HepG2 (cell line): ENCODE data around the gene RPL37A. TPM values are rescaled to one million over a fixed set of nuclear protein-coding genes. Genes with fewer than 3 reads are reported as not detected.

Experiments
- BCL6 ChIP-seq: IDR thresholded peaks from 2 replicates; pipeline ENCODE4 v1.6.1; 2016; ENCODE audit warnings: missing genetic modification reagents, missing compliant biosample characterization
- CEBPG ChIP-seq: IDR thresholded peaks from 2 replicates; pipeline ENCODE4 v1.6.1; 2016
- GATA4 ChIP-seq: sonication (generic); IDR thresholded peaks from 2 replicates; pipeline ENCODE4 v1.6.1; 2016; ENCODE audit warnings: antibody characterized with exemption, low read depth, borderline replicate concordance
- HNF4A ChIP-seq: sonication (generic); formaldehyde crosslinking; IDR thresholded peaks from 2 replicates; pipeline ENCODE4 v1.4.0; 2020; ENCODE audit warnings: missing genetic modification reagents
- KLF16 ChIP-seq, 2 experiments: sonication (generic) in 1 of 2; formaldehyde crosslinking in 1 of 2; IDR thresholded peaks; 2 replicates each; pipeline versions ENCODE4 v1.6.1 to v1.8.0; 2016 to 2023; ENCODE audit warnings: missing genetic modification reagents in 2 of 2, missing compliant biosample characterization in 1 of 2
- MEIS1 ChIP-seq: sonication (generic); formaldehyde crosslinking; IDR thresholded peaks from 2 replicates; pipeline ENCODE4 v1.9.0; 2021; ENCODE audit warnings: mild to moderate bottlenecking, missing genetic modification reagents, moderate library complexity, borderline replicate concordance
- NR2F6 ChIP-seq, 2 experiments: IDR thresholded peaks; 2 replicates each; pipeline ENCODE4 v1.6.1; 2016; ENCODE audit warnings: antibody characterized with exemption in 1 of 2, mild to moderate bottlenecking in 1 of 2
- RXRB ChIP-seq: IDR thresholded peaks from 2 replicates; pipeline ENCODE4 v1.6.1; 2016; ENCODE audit warnings: borderline replicate concordance, missing genetic modification reagents, missing compliant biosample characterization
- ZFP90 ChIP-seq: sonication (generic); formaldehyde crosslinking; IDR thresholded peaks from 2 replicates; pipeline ENCODE4 v1.8.0; 2022; ENCODE audit warnings: missing genetic modification reagents, mild to moderate bottlenecking, inconsistent platforms, borderline replicate concordance
- ZNF20 ChIP-seq: sonication (generic); formaldehyde crosslinking; IDR thresholded peaks from 2 replicates; pipeline ENCODE4 v1.4.0; 2020; ENCODE audit warnings: mild to moderate bottlenecking, moderate library complexity, missing genetic modification reagents
- ZNF556 ChIP-seq: sonication (generic); formaldehyde crosslinking; IDR thresholded peaks from 2 replicates; pipeline ENCODE4 v1.4.0; 2020; ENCODE audit warnings: mild to moderate bottlenecking, missing genetic modification reagents, borderline replicate concordance
- polyA plus RNA-seq, 8 experiments: library from polyadenylated mRNA; depleted of rRNA in 3 of 8; stranded (reverse) in 7 of 8; unstranded in 1 of 8; fragments of >200 nt; fragmentation: Illumina TruSeq in 4 of 8; extraction: Trizol in 4 of 8; gene quantifications; 2 replicates each; pipeline versions ENCODE4 v1.2.1 to v1.2.3, GENCODE V29; 2011 to 2016; ENCODE audit warnings: low read depth in 4 of 8, missing spikeins in 1 of 8, mixed read lengths in 1 of 8; ENCODE audit not compliant: insufficient read depth in 1 of 8
- total RNA-seq, 5 experiments: library from RNA; depleted of rRNA; stranded (reverse); fragments of >200 nt; fragmentation: Illumina TruSeq; extraction: Trizol; gene quantifications; 2 replicates each; pipeline ENCODE4 v1.2.3, GENCODE V29; 2016; ENCODE audit warnings: low read depth in 1 of 5
- TF ChIP-seq, protein P1 (sequence below): sonication (generic); formaldehyde crosslinking; IDR thresholded peaks from 2 replicates; pipeline ENCODE4 v1.4.0; 2020; ENCODE audit warnings: mild to moderate bottlenecking, missing genetic modification reagents, borderline replicate concordance
- TF ChIP-seq, protein P2 (sequence below): sonication (generic); formaldehyde crosslinking; IDR thresholded peaks from 2 replicates; pipeline ENCODE4 v1.5.1; 2020; ENCODE audit warnings: missing genetic modification reagents, mild to moderate bottlenecking, borderline replicate concordance
- TF ChIP-seq, protein P3 (sequence below): sonication (generic); formaldehyde crosslinking; IDR thresholded peaks from 2 replicates; pipeline ENCODE4 v1.4.0; 2020; ENCODE audit warnings: missing genetic modification reagents, mild to moderate bottlenecking, borderline replicate concordance
- TF ChIP-seq, protein P4 (sequence below): IDR thresholded peaks from 2 replicates; pipeline ENCODE4 v1.6.1; 2016; ENCODE audit warnings: mild to moderate bottlenecking

Gene RPL37A
- total and polyA plus RNA-seq, 2 of the 13 experiments (the other 11 are each of a cell fraction or from before 2014, with no cell fraction given): 6,902 to 7,910 TPM

DNA sequence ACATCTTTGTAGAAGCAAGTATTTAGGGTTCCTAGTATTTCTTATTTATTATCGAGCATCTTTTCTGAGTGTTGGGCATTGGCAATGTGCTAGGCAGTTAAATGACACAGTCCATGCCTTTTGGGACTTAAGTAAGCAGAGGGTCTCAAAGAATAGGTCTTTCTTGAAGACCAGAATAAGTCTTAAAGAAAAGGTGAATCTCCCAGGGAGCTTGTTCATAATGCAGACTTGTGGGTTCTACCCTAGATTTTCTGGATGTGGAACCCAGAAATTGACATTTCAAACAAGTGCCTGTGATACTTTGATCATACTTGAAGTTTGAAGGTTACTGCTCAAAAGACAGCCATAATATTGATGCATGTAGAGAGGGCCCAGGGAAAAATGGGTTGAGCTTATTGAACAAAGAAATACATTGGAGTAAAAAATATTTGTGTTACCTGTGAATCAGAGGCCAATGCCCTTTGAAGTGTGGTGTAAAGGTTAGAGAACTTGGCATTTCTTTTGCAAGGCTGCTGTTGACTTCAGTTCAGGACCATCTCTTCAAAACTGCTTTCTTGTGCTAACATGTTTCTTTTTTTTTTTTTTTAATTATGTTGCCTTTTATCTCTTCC lies 24.4 kb downstream of the RPL37A start (continued):
- TF ChIP-seq MEIS1 (CRISPR knock-in tag) (no peak), RXRB (peak; percentile 94), HNF4A (CRISPR knock-in tag) (peak; percentile 90), NR2F6 (IDR thresholded peaks at IDR 0.05) (peak; percentile 91), NR2F6 (CRISPR knock-in tag; IDR thresholded peaks at IDR 0.05) (peak; percentile 88), GATA4 (peak; percentile 66; the same call in 1 of the 2 replicates), KLF16 (CRISPR knock-in tag; IDR thresholded peaks at IDR 0.05) (peak in 1 of 2 experiments; percentile 18; a peak in 1 of 4 replicates), ZFP90 (CRISPR knock-in tag) (0 out of 2 replicates have a peak, but pooled peaks have one; percentile 17), BCL6 (peak; percentile 65), CEBPG (CRISPR knock-in tag) (peak; percentile 65), ZNF556 (CRISPR knock-in tag) (peak; percentile 38; the same call in 1 of the 2 replicates), ZNF20 (CRISPR knock-in tag) (no peak)
- TF ChIP-seq, protein P1, sequence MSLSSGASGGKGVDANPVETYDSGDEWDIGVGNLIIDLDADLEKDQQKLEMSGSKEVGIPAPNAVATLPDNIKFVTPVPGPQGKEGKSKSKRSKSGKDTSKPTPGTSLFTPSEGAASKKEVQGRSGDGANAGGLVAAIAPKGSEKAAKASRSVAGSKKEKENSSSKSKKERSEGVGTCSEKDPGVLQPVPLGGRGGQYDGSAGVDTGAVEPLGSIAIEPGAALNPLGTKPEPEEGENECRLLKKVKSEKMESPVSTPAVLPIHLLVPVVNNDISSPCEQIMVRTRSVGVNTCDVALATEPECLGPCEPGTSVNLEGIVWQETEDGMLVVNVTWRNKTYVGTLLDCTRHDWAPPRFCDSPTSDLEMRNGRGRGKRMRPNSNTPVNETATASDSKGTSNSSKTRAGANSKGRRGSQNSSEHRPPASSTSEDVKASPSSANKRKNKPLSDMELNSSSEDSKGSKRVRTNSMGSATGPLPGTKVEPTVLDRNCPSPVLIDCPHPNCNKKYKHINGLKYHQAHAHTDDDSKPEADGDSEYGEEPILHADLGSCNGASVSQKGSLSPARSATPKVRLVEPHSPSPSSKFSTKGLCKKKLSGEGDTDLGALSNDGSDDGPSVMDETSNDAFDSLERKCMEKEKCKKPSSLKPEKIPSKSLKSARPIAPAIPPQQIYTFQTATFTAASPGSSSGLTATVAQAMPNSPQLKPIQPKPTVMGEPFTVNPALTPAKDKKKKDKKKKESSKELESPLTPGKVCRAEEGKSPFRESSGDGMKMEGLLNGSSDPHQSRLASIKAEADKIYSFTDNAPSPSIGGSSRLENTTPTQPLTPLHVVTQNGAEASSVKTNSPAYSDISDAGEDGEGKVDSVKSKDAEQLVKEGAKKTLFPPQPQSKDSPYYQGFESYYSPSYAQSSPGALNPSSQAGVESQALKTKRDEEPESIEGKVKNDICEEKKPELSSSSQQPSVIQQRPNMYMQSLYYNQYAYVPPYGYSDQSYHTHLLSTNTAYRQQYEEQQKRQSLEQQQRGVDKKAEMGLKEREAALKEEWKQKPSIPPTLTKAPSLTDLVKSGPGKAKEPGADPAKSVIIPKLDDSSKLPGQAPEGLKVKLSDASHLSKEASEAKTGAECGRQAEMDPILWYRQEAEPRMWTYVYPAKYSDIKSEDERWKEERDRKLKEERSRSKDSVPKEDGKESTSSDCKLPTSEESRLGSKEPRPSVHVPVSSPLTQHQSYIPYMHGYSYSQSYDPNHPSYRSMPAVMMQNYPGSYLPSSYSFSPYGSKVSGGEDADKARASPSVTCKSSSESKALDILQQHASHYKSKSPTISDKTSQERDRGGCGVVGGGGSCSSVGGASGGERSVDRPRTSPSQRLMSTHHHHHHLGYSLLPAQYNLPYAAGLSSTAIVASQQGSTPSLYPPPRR (CRISPR knock-in tag): peak; percentile 79
- TF ChIP-seq, protein P2, sequence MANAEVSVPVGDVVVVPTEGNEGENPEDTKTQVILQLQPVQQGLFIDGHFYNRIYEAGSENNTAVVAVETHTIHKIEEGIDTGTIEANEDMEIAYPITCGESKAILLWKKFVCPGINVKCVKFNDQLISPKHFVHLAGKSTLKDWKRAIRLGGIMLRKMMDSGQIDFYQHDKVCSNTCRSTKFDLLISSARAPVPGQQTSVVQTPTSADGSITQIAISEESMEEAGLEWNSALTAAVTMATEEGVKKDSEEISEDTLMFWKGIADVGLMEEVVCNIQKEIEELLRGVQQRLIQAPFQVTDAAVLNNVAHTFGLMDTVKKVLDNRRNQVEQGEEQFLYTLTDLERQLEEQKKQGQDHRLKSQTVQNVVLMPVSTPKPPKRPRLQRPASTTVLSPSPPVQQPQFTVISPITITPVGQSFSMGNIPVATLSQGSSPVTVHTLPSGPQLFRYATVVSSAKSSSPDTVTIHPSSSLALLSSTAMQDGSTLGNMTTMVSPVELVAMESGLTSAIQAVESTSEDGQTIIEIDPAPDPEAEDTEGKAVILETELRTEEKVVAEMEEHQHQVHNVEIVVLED: 0 out of 2 replicates have a peak, but pooled peaks have one; percentile 19
- TF ChIP-seq, protein P3, sequence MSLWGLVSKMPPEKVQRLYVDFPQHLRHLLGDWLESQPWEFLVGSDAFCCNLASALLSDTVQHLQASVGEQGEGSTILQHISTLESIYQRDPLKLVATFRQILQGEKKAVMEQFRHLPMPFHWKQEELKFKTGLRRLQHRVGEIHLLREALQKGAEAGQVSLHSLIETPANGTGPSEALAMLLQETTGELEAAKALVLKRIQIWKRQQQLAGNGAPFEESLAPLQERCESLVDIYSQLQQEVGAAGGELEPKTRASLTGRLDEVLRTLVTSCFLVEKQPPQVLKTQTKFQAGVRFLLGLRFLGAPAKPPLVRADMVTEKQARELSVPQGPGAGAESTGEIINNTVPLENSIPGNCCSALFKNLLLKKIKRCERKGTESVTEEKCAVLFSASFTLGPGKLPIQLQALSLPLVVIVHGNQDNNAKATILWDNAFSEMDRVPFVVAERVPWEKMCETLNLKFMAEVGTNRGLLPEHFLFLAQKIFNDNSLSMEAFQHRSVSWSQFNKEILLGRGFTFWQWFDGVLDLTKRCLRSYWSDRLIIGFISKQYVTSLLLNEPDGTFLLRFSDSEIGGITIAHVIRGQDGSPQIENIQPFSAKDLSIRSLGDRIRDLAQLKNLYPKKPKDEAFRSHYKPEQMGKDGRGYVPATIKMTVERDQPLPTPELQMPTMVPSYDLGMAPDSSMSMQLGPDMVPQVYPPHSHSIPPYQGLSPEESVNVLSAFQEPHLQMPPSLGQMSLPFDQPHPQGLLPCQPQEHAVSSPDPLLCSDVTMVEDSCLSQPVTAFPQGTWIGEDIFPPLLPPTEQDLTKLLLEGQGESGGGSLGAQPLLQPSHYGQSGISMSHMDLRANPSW (CRISPR knock-in tag): 0 out of 2 replicates have a peak, but pooled peaks have one; percentile 7
- TF ChIP-seq, protein P4, sequence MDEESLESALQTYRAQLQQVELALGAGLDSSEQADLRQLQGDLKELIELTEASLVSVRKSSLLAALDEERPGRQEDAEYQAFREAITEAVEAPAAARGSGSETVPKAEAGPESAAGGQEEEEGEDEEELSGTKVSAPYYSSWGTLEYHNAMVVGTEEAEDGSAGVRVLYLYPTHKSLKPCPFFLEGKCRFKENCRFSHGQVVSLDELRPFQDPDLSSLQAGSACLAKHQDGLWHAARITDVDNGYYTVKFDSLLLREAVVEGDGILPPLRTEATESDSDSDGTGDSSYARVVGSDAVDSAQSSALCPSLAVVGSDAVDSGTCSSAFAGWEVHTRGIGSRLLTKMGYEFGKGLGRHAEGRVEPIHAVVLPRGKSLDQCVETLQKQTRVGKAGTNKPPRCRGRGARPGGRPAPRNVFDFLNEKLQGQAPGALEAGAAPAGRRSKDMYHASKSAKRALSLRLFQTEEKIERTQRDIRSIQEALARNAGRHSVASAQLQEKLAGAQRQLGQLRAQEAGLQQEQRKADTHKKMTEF (CRISPR knock-in tag): peak; percentile 80; the same call in 1 of the 2 replicates
